Duodenal mucosa (tissue), 2 donors: ENCODE measurements around the gene MDFI.

Experiments
- H3K27ac ChIP-seq: one replicate; pipeline ENCODE4 v1.7.0; 2013; ENCODE audit warnings: low read depth, low read length
- H3K27me3 ChIP-seq, 2 donors: one replicate each; pipeline ENCODE4 v1.7.0; 2013; ENCODE audit warnings: low read length in 2 of 2, control low read depth in 1 of 2; ENCODE audit not compliant: insufficient read depth in 2 of 2, control insufficient read depth in 1 of 2
- H3K36me3 ChIP-seq, 2 donors: one replicate each; pipeline ENCODE4 v1.7.0; 2013; ENCODE audit warnings: low read length in 2 of 2, control low read depth in 1 of 2; ENCODE audit not compliant: insufficient read depth in 2 of 2, control insufficient read depth in 1 of 2
- H3K4me1 ChIP-seq, 2 donors: one replicate each; pipeline ENCODE4 v1.7.0; 2013; ENCODE audit warnings: low read length in 2 of 2, control low read depth in 1 of 2; ENCODE audit not compliant: insufficient read depth in 2 of 2, control insufficient read depth in 1 of 2
- H3K4me3 ChIP-seq, 2 donors: one replicate each; pipeline ENCODE4 v1.7.0; 2013; ENCODE audit warnings: low read length in 2 of 2, low read depth in 1 of 2
- H3K9ac ChIP-seq, 2 donors: one replicate each; pipeline ENCODE4 v1.7.0; 2013; ENCODE audit warnings: low read length in 2 of 2, low read depth in 1 of 2
- H3K9me3 ChIP-seq, 2 donors: one replicate each; pipeline ENCODE4 v1.7.0; 2013; ENCODE audit warnings: low read length in 2 of 2, control low read depth in 1 of 2; ENCODE audit not compliant: control insufficient read depth in 1 of 2

The MDFI gene

GRCh38 chr6:41602422-41602743 lies 35.9 kb upstream of the MDFI start:
- Histone ChIP-seq H3K4me1 (peaks cover 0 to 14% of the 10 kb centered on the region in 2 donors), H3K9ac (no peak overlapping the region), H3K27ac (no peak overlapping the region), H3K36me3 (peaks cover 0 to 5% of the 10 kb centered on the region in 2 donors), H3K27me3 (no peaks in the 10 kb centered on the region), H3K4me3 (no peak overlapping the region), H3K9me3 (no peaks in the 10 kb centered on the region)

GRCh38 chr6:41602864-41603608 lies 35.2 kb upstream of the MDFI start:
- no peak overlapping the region for H3K27ac ChIP-seq
- no peaks in the 10 kb centered on the region for H3K27me3 ChIP-seq
- no peak overlapping the region for H3K4me3 ChIP-seq
- peaks cover 0 to 5% of the 10 kb centered on the region in 2 donors for H3K36me3 ChIP-seq
- no peaks in the 10 kb centered on the region for H3K9me3 ChIP-seq
- peaks cover 0 to 14% of the 10 kb centered on the region in 2 donors for H3K4me1 ChIP-seq
- peak overlapping the region in 1 of 2 donors; percentile 31 for H3K9ac ChIP-seq

- peaks cover 0 to 5% of the 10 kb centered on the region in 2 donors for H3K36me3 ChIP-seq
- H3K4me3 ChIP-seq: no peak overlapping the region
- no peak overlapping the region for H3K27ac ChIP-seq
- H3K9me3 ChIP-seq: no peaks in the 10 kb centered on the region
- H3K4me1 ChIP-seq: peaks cover 0 to 14% of the 10 kb centered on the region in 2 donors
- H3K27me3 ChIP-seq: no peaks in the 10 kb centered on the region
- H3K9ac ChIP-seq: no peak overlapping the region
Measured at GRCh38 chr6:41604006-41604405, 34.3 kb upstream of the MDFI start.

GRCh38 chr6:41605649-41606048 lies 32.6 kb upstream of the MDFI start:
- Histone ChIP-seq H3K9ac (no peak overlapping the region), H3K9me3 (no peaks in the 10 kb centered on the region), H3K4me1 (peaks cover 0 to 14% of the 10 kb centered on the region in 2 donors)

GRCh38 chr6:41607036-41607435 lies 31.2 kb upstream of the MDFI start:
- Histone ChIP-seq H3K27ac (no peak overlapping the region), H3K36me3 (no peaks in the 10 kb centered on the region), H3K4me3 (no peak overlapping the region), H3K9ac (no peak overlapping the region), H3K4me1 (peaks cover 0 to 12% of the 10 kb centered on the region in 2 donors), H3K9me3 (no peaks in the 10 kb centered on the region), H3K27me3 (no peaks in the 10 kb centered on the region)

More at GRCh38 chr6:41605649-41606048, 32.6 kb upstream of the MDFI start:
- Histone ChIP-seq H3K27me3 (no peaks in the 10 kb centered on the region), H3K36me3 (no peaks in the 10 kb centered on the region), H3K27ac (no peak overlapping the region), H3K4me3 (no peak overlapping the region)

- peaks cover 0 to 5% of the 10 kb centered on the region in 2 donors for H3K4me1 ChIP-seq
- H3K36me3 ChIP-seq: no peaks in the 10 kb centered on the region
- H3K4me3 ChIP-seq: no peak overlapping the region
- no peaks in the 10 kb centered on the region for H3K9me3 ChIP-seq
- no peaks in the 10 kb centered on the region for H3K27me3 ChIP-seq
- H3K27ac ChIP-seq: no peak overlapping the region
- H3K9ac ChIP-seq: no peak overlapping the region
Measured at GRCh38 chr6:41607736-41608135, 30.5 kb upstream of the MDFI start.

- Histone ChIP-seq H3K9ac (no peak overlapping the region), H3K4me3 (no peak overlapping the region), H3K4me1 (no peaks in the 10 kb centered on the region), H3K9me3 (no peaks in the 10 kb centered on the region), H3K27me3 (peaks cover 0 to 4% of the 10 kb centered on the region in 2 donors), H3K36me3 (no peaks in the 10 kb centered on the region), H3K27ac (no peak overlapping the region)
Measured at GRCh38 chr6:41608443-41609151, 29.7 kb upstream of the MDFI start.

GRCh38 chr6:41614715-41615114 lies 23.6 kb upstream of the MDFI start:
- Histone ChIP-seq H3K4me1 (no peaks in the 10 kb centered on the region), H3K36me3 (no peaks in the 10 kb centered on the region), H3K9ac (no peak overlapping the region), H3K27me3 (peaks cover 0 to 5% of the 10 kb centered on the region in 2 donors), H3K4me3 (no peak overlapping the region), H3K9me3 (no peaks in the 10 kb centered on the region), H3K27ac (no peak overlapping the region)

- no peak overlapping the region for H3K27ac ChIP-seq
- no peak overlapping the region for H3K9ac ChIP-seq
- no peaks in the 10 kb centered on the region for H3K4me1 ChIP-seq
- no peaks in the 10 kb centered on the region for H3K9me3 ChIP-seq
- H3K4me3 ChIP-seq: no peak overlapping the region
- peaks cover 0 to 5% of the 10 kb centered on the region in 2 donors for H3K27me3 ChIP-seq
- H3K36me3 ChIP-seq: no peaks in the 10 kb centered on the region
Measured at GRCh38 chr6:41615311-41615710, 23.0 kb upstream of the MDFI start.

GRCh38 chr6:41618598-41618997 lies 19.7 kb upstream of the MDFI start:
- Histone ChIP-seq H3K4me3 (no peak overlapping the region), H3K9me3 (no peaks in the 10 kb centered on the region), H3K27ac (no peak overlapping the region), H3K36me3 (no peaks in the 10 kb centered on the region), H3K9ac (no peak overlapping the region), H3K4me1 (no peaks in the 10 kb centered on the region), H3K27me3 (peaks cover 0 to under 1% of the 10 kb centered on the region in 2 donors)
